GM21619 (cell line): ENCODE data around the gene GCN1.

Experiments used
- ATAC-seq: cut with Tn5 transposase; IDR thresholded peaks from one replicate; pipeline ENCODE4 v1.9.1; 2021; ENCODE audit not compliant: unreplicated experiment

The GCN1 gene

GRCh38 chr12:120078868-120079267, 115.6 kb downstream of the GCN1 start:
- no peak for ATAC-seq

DNA sequence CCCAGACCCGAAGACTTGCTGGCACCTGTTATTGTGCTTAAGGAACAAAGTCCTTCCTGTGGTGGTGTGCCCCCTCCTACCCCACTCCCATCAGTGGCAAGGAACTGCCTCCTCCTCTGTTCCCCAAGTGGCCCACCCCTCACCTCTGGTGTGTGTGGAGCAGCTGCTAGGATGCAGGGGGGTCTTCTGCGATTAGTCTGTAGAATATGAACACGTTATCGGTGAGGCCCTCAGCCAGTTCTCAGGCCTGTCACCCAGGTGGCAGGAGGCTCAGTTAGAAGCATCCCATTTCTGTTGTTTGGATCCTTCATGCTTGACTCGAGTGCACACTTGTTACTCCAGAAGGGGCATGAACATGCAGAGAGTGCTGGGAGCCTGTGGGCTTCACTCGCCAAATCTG, 117.3 kb downstream of the GCN1 start:
- no peak for ATAC-seq
